ENCODE results near the gene C1orf210. TPM values are rescaled to one million over a fixed set of nuclear protein-coding genes. Genes with fewer than 3 reads are reported as not detected.

Gene C1orf210
- total RNA-seq, 1 donor from 2014 or later, result 6.6 TPM

- no peaks in the 10 kb centered on the region for H3K36me3 ChIP-seq (ENCODE audit: control insufficient read depth, insufficient read depth, low read length)
- peaks cover 5% of the 10 kb centered on the region for H3K27me3 ChIP-seq (ENCODE audit: control insufficient read depth, insufficient read depth, low read length)
- TF ChIP-seq CTCF (IDR thresholded peaks at IDR 0.05; ENCODE audit: insufficient read depth, low read length, poor library complexity, severe bottlenecking), result no peak
- H3K4me3 ChIP-seq (ENCODE audit: low read depth, low read length), result no peak overlapping the region
- DNase-seq (ENCODE audit: low read depth), result no peak
Measured at GRCh38 chr1:43256675-43257570, 28.5 kb downstream of the C1orf210 start.

GRCh38 chr1:43255438-43256210 is 29.8 kb downstream of the C1orf210 start:
- Histone ChIP-seq H3K27me3 (ENCODE audit: control insufficient read depth, insufficient read depth, low read length) (peaks cover 5% of the 10 kb centered on the region), H3K36me3 (ENCODE audit: control insufficient read depth, insufficient read depth, low read length) (no peaks in the 10 kb centered on the region), H3K4me3 (ENCODE audit: low read depth, low read length) (no peak overlapping the region)
- TF ChIP-seq CTCF (IDR thresholded peaks at IDR 0.05; ENCODE audit: insufficient read depth, low read length, poor library complexity, severe bottlenecking), result no peak
- no peak for DNase-seq (ENCODE audit: low read depth)

- no peak overlapping the region for H3K4me3 ChIP-seq (ENCODE audit: low read depth, low read length)
- no peak for DNase-seq (ENCODE audit: low read depth)
- no peaks in the 10 kb centered on the region for H3K36me3 ChIP-seq (ENCODE audit: control insufficient read depth, insufficient read depth, low read length)
- H3K27me3 ChIP-seq (ENCODE audit: control insufficient read depth, insufficient read depth, low read length), result peaks cover 5% of the 10 kb centered on the region
- no peak for TF ChIP-seq CTCF (IDR thresholded peaks at IDR 0.05; ENCODE audit: insufficient read depth, low read length, poor library complexity, severe bottlenecking)
Measured at GRCh38 chr1:43253876-43254275, 31.5 kb downstream of the C1orf210 start.

GRCh38 chr1:43253173-43253572 is 32.2 kb downstream of the C1orf210 start:
- no peak for DNase-seq (ENCODE audit: low read depth)
- Histone ChIP-seq H3K27me3 (ENCODE audit: control insufficient read depth, insufficient read depth, low read length) (peaks cover 5% of the 10 kb centered on the region), H3K36me3 (ENCODE audit: control insufficient read depth, insufficient read depth, low read length) (no peaks in the 10 kb centered on the region), H3K4me3 (ENCODE audit: low read depth, low read length) (no peak overlapping the region)
- TF ChIP-seq CTCF (IDR thresholded peaks at IDR 0.05; ENCODE audit: insufficient read depth, low read length, poor library complexity, severe bottlenecking), result no peak

- no peak for TF ChIP-seq CTCF (IDR thresholded peaks at IDR 0.05; ENCODE audit: insufficient read depth, low read length, poor library complexity, severe bottlenecking)
- H3K36me3 ChIP-seq (ENCODE audit: control insufficient read depth, insufficient read depth, low read length), result no peaks in the 10 kb centered on the region
- no peak for DNase-seq (ENCODE audit: low read depth)
- peaks cover 5% of the 10 kb centered on the region for H3K27me3 ChIP-seq (ENCODE audit: control insufficient read depth, insufficient read depth, low read length)
- H3K4me3 ChIP-seq (ENCODE audit: low read depth, low read length), result no peak overlapping the region
Measured at GRCh38 chr1:43252225-43252624, 33.2 kb downstream of the C1orf210 start.

Data from kidney epithelial cell (primary cell).